Brain microvascular endothelial cell (primary cell): ENCODE data around the gene PARD3.
A peak's percentile ranks its signal among the peaks of the same experiment; 100 is the strongest.

Experiments
- DNase-seq: peaks from one replicate; pipeline ENCODE4 v3.0.0-alpha.2; 2020
- H3K27ac ChIP-seq: fragments of 250-450 bp; sonication (Bioruptor Pico); 2 replicates; pipeline ENCODE4 v1.5.1; 2020; ENCODE audit warnings: mild to moderate bottlenecking, moderate library complexity
- H3K27me3 ChIP-seq: fragments of 250-450 bp; sonication (Bioruptor Pico); replicated peaks from 2 replicates; pipeline ENCODE4 v1.5.1; 2020; ENCODE audit warnings: mild to moderate bottlenecking
- H3K36me3 ChIP-seq: fragments of 250-450 bp; sonication (Bioruptor Pico); replicated peaks from 2 replicates; pipeline ENCODE4 v1.5.1; 2020; ENCODE audit warnings: mild to moderate bottlenecking
- H3K4me3 ChIP-seq: 2 replicates; pipeline ENCODE4 v1.5.1; 2011; ENCODE audit warnings: low read depth, mild to moderate bottlenecking, control low read depth, low read length, moderate library complexity
- in situ Hi-C: cut with HindIII; loops from 2 replicates; pipeline ENCODE4 v1.10.0; 2017; ENCODE audit warnings: low sequenced_read_pairs, low pct_ligation_motif_present
- TF ChIP-seq, protein P1 (sequence below): IDR thresholded peaks from 2 replicates; pipeline ENCODE4 v1.5.1; 2011; ENCODE audit warnings: low read depth, mild to moderate bottlenecking, moderate library complexity, low read length, control low read depth, inconsistent platforms; ENCODE audit errors: missing control alignments

The PARD3 gene

DNA sequence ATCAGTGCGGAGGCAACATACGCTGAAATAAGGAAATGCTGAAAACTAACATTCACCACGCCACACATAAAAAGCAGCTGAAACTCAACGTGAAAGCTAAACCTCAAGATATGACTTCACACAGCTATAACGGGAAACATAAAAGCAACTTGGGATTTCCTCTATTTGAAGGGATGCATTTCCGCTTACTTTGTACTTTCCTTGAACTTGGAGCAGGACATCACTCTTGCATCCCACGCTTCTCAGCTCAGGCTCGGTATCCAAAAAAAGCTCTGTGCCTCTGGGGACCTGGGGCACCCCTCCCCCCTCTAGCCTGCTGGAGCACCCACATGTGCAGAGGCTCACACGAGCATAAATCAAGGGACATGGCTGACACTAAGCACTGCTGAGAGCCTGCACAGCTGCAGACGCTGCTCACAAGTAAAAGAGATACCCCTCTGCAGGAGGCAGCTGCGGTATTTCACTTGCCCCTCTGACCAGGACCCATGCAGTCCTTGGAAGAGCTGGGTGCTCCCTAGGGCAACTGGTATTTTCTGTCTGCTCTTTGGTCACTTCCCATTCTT lies 34.2 kb downstream of the PARD3 start:
- H3K36me3 ChIP-seq: no peaks in the 10 kb centered on the region
- peak; percentile 40 for DNase-seq
- in situ Hi-C loops: no loop called here
- TF ChIP-seq, protein P1, sequence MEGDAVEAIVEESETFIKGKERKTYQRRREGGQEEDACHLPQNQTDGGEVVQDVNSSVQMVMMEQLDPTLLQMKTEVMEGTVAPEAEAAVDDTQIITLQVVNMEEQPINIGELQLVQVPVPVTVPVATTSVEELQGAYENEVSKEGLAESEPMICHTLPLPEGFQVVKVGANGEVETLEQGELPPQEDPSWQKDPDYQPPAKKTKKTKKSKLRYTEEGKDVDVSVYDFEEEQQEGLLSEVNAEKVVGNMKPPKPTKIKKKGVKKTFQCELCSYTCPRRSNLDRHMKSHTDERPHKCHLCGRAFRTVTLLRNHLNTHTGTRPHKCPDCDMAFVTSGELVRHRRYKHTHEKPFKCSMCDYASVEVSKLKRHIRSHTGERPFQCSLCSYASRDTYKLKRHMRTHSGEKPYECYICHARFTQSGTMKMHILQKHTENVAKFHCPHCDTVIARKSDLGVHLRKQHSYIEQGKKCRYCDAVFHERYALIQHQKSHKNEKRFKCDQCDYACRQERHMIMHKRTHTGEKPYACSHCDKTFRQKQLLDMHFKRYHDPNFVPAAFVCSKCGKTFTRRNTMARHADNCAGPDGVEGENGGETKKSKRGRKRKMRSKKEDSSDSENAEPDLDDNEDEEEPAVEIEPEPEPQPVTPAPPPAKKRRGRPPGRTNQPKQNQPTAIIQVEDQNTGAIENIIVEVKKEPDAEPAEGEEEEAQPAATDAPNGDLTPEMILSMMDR: no peak
- H3K4me3 ChIP-seq: peak overlapping the region; percentile 41
- no peaks in the 10 kb centered on the region for H3K27me3 ChIP-seq
- H3K27ac ChIP-seq: peak overlapping the region; percentile 0

DNA sequence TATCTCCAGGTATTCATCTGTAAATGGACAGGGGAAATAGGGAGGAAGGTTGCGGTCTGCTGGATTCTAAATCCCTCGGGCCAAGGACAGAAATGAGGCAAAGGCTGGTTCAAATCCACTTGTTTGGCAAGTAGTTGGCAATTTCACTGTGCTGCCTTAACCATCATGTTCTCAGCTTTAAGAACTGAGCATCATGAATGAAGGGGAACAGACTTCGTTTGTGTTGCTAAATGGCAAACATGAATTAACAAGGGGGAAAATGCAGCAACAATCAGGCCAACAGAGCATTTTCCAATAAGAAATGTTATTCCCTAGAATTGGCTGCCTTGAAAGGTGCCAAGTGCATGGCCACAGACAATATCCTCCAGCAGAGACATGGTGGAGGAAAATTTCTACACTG lies 36.9 kb downstream of the PARD3 start:
- H3K27me3 ChIP-seq: no peaks in the 10 kb centered on the region
- no peak overlapping the region for H3K4me3 ChIP-seq
- H3K36me3 ChIP-seq: no peaks in the 10 kb centered on the region
- TF ChIP-seq, protein P1: no peak
- DNase-seq: no peak
- no peak overlapping the region for H3K27ac ChIP-seq
- in situ Hi-C loops: no loop called here

DNA sequence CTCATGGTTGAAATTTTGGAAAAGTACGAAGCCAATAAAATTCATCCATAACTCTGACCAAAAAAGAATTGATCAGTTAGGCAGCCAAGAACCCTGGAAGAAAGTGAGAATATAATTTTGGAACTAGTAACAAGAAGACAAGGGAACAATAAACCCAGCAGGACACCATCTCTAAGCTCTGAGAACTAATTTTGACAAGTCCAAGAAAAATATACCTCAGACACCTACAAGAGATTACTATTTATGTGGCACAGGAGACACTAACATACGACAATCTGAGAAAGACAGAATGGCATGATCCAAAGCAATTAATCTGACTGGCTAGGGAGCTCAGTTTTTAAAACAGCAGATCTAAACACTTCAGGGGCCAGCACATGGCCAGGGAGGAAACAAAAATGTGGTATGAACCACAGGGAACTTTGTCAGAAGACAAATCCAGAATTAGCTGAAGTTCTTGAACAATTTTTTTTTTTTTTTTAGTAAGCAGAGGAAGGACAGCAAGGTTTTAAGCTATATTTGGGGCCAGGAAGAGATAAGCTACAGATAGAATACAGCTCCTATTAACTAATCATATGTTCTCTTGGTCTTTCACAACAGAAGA lies 38.9 kb downstream of the PARD3 start:
- Histone ChIP-seq H3K27ac (no peak overlapping the region), H3K27me3 (no peaks in the 10 kb centered on the region), H3K4me3 (no peak overlapping the region), H3K36me3 (no peaks in the 10 kb centered on the region)
- in situ Hi-C loops: no loop called here
- no peak for DNase-seq
- TF ChIP-seq, protein P1: no peak

DNA sequence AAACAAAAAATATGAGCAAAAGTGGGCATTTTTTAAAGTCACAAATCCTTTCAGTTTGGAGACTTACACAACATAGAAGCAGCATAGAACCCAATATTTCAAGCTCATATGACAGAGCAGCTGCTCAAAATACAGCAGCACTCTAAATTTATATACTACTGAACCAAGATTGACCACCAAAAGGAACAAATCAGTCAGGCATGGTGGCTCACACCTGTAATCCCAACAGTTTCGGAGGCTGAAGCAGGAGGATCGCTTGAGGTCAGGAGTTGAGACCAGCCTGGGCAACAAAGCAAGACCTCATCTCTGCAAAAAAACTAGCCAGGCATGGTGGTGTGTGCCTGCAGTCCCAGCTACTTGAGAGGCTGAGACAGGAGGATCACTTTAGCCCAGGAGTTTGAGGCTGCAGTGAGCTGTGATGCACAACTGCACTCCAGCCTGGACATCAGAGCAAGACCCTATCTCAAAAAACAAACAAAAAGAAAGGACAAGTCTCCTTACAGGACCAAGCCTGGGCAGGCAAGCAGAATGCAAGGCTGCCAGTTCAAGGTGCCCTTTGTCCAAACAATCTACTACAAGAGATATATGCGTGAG lies 40.0 kb downstream of the PARD3 start:
- Histone ChIP-seq H3K4me3 (no peak overlapping the region), H3K36me3 (no peaks in the 10 kb centered on the region), H3K27me3 (no peaks in the 10 kb centered on the region), H3K27ac (no peak overlapping the region)
- TF ChIP-seq, protein P1: no peak
- in situ Hi-C loops: no loop called here
- no peak for DNase-seq

DNA sequence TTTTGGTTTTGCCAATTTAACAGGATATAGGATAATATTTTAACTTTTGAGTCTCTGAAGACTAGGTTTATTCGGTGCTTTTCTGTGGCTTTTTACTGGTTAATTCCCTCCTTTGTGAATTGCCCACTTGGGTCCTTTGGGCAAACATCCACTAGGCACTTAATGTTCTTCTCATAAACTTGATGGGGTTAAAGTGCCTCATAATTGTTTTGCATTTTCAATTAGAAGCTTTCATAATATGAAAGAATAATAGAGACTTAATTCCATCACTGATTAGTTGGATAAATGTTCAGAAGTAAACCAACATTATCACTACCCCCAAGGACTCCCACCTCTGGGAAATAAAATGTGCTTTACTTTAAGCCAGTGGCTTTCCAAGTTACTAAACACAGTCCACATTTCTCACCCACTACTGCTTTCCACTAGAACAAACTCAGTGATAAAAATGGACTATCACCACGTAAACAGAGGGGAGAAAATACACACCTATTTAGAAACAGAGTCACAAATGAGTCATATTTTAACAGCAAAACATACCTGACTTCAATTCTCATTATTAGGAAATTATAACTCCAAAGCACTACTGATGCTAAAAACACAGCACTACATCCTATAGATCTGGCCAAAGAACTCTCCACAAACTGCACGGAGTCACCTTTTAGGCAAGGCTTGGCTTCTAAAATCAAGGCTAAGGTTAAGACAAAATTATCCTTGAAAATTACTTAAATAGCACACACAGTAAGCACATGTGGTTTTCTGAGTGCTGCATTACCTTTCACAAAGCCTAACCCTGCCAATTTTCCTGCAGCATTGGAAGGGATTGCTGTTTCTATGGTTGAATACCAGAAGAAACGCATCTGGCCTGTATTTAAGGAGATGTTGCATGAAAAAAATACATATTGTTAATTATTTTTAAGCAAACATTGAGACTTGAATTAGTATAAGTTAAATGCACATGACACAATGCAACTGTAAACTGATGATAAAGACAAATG lies 41.2 kb downstream of the PARD3 start:
- TF ChIP-seq, protein P1: no peak
- no peak for DNase-seq
- Histone ChIP-seq H3K27me3 (no peaks in the 10 kb centered on the region), H3K27ac (no peak overlapping the region), H3K36me3 (no peaks in the 10 kb centered on the region), H3K4me3 (no peak overlapping the region)
- in situ Hi-C loops: no loop called here
